Osteocyte (in vitro differentiated cells): ENCODE results near the gene RASAL2. TPM values are rescaled to one million over a fixed set of nuclear protein-coding genes. Genes with fewer than 3 reads are reported as not detected.

Experiments used
- DNase-seq: peaks from one replicate; pipeline ENCODE4 v3.0.0; 2021; ENCODE audit warnings: mixed read lengths; ENCODE audit not compliant: unreplicated experiment; ENCODE audit errors: extremely low spot score
- H3K27ac Mint-ChIP-seq: one replicate; pipeline ENCODE4 v1.8.0; 2021; ENCODE audit warnings: mild to moderate bottlenecking, mixed read lengths; ENCODE audit not compliant: unreplicated experiment
- H3K27me3 Mint-ChIP-seq: one replicate; pipeline ENCODE4 v1.8.0; 2021; ENCODE audit warnings: mixed read lengths; ENCODE audit not compliant: unreplicated experiment
- H3K36me3 Mint-ChIP-seq: one replicate; pipeline ENCODE4 v1.8.0; 2021; ENCODE audit warnings: mixed read lengths; ENCODE audit not compliant: unreplicated experiment
- H3K4me1 Mint-ChIP-seq: one replicate; pipeline ENCODE4 v1.8.0; 2021; ENCODE audit warnings: mixed read lengths; ENCODE audit not compliant: unreplicated experiment
- H3K4me3 Mint-ChIP-seq: one replicate; pipeline ENCODE4 v1.8.0; 2021; ENCODE audit warnings: mild to moderate bottlenecking, moderate library complexity, mixed read lengths; ENCODE audit not compliant: unreplicated experiment
- H3K9me3 Mint-ChIP-seq: one replicate; pipeline ENCODE4 v1.8.0; 2021; ENCODE audit warnings: mixed read lengths; ENCODE audit not compliant: unreplicated experiment
- CTCF ChIP-seq: fragments of 200-600 bp; sonication (generic); IDR thresholded peaks from 2 replicates; pipeline ENCODE4 v1.5.0; 2021; ENCODE audit warnings: antibody characterized with exemption, mild to moderate bottlenecking, moderate library complexity
- total RNA-seq: library from RNA; stranded (reverse); gene quantifications from 2 replicates; pipeline ENCODE4 v1.2.1, GENCODE V29; 2021

Gene RASAL2
- total RNA-seq, 1 donor from 2014 or later, result 34.2 TPM

GRCh38 chr1:178412400-178412770, 318.5 kb downstream of the RASAL2 start:
- no peak overlapping the region for H3K4me3 Mint-ChIP-seq
- no peak for DNase-seq
- no peak for TF ChIP-seq CTCF
- peaks cover 24% of the 10 kb centered on the region for H3K36me3 Mint-ChIP-seq
- peaks cover 6% of the 10 kb centered on the region for H3K4me1 Mint-ChIP-seq
- H3K27me3 Mint-ChIP-seq, result no peaks in the 10 kb centered on the region
- no peak overlapping the region for H3K27ac Mint-ChIP-seq
- H3K9me3 Mint-ChIP-seq, result peaks cover 35% of the 10 kb centered on the region

- DNase-seq, result no peak
- Mint-ChIP-seq H3K9me3 (peaks cover 25% of the 10 kb centered on the region), H3K36me3 (peaks cover 15% of the 10 kb centered on the region), H3K27me3 (no peaks in the 10 kb centered on the region), H3K4me3 (no peak overlapping the region), H3K27ac (no peak overlapping the region), H3K4me1 (peaks cover 7% of the 10 kb centered on the region)
- TF ChIP-seq CTCF, result no peak
These were observed 324.0 kb downstream of the RASAL2 start for GRCh38 chr1:178417858-178418257.

- Mint-ChIP-seq H3K9me3 (peaks cover 25% of the 10 kb centered on the region), H3K4me3 (no peak overlapping the region), H3K27me3 (no peaks in the 10 kb centered on the region), H3K36me3 (peaks cover 15% of the 10 kb centered on the region), H3K27ac (no peak overlapping the region), H3K4me1 (peaks cover 7% of the 10 kb centered on the region)
- TF ChIP-seq CTCF, result no peak
- DNase-seq, result no peak
These were observed 324.5 kb downstream of the RASAL2 start for GRCh38 chr1:178418284-178418955.

GRCh38 chr1:178434360-178434759, 340.5 kb downstream of the RASAL2 start:
- no peak overlapping the region for H3K27ac Mint-ChIP-seq
- no peak overlapping the region for H3K4me3 Mint-ChIP-seq
- H3K36me3 Mint-ChIP-seq, result peaks cover 2% of the 10 kb centered on the region
- no peak for DNase-seq
- no peak for TF ChIP-seq CTCF
- H3K4me1 Mint-ChIP-seq, result no peaks in the 10 kb centered on the region
- H3K27me3 Mint-ChIP-seq, result no peaks in the 10 kb centered on the region
- H3K9me3 Mint-ChIP-seq, result no peaks in the 10 kb centered on the region

- no peak for TF ChIP-seq CTCF
- peaks cover 6% of the 10 kb centered on the region for H3K36me3 Mint-ChIP-seq
- no peak for DNase-seq
- no peaks in the 10 kb centered on the region for H3K9me3 Mint-ChIP-seq
- H3K27me3 Mint-ChIP-seq, result no peaks in the 10 kb centered on the region
- no peaks in the 10 kb centered on the region for H3K4me1 Mint-ChIP-seq
- no peak overlapping the region for H3K4me3 Mint-ChIP-seq
- no peak overlapping the region for H3K27ac Mint-ChIP-seq
These were observed 341.1 kb downstream of the RASAL2 start for GRCh38 chr1:178434899-178435435.
